OCI-LY7 (cell line): Measurements from ENCODE around the gene SNX15. TPM values are rescaled to one million over a fixed set of nuclear protein-coding genes. Genes with fewer than 3 reads are reported as not detected.

ENCODE experiments used
- BruUV-seq: library from RNA; stranded (reverse); fragments of 400-500 nt; replicated peaks from 2 replicates; lab custom pipeline; 2021; lab: Mats Ljungman, UMichigan
- CTCF ChIA-PET: fragments of 300-600 bp; sonication (Branson Sonifier 250); formaldehyde crosslinking; loops from one replicate; lab custom pipeline; 2022; ENCODE audit warnings: antibody characterized with exemption; ENCODE audit not compliant: unreplicated experiment; lab: Charles Lee
- POLR2A ChIA-PET: fragments of 300-600 bp; sonication (Branson Sonifier 250); formaldehyde crosslinking; loops from one replicate; lab custom pipeline; 2022; ENCODE audit warnings: antibody characterized with exemption; lab: Charles Lee
- DNase-seq: peaks from one replicate; pipeline ENCODE4 v3.0.0-alpha.2; 2015; ENCODE audit warnings: low spot score
- H2AFZ ChIP-seq: fragments of 200-600 bp; sonication (generic), shearing (Covaris generic); 2 replicates; pipeline ENCODE4 v1.6.1; 2014; ENCODE audit warnings: mild to moderate bottlenecking, antibody characterized with exemption, low read length, moderate library complexity
- H3K27ac ChIP-seq: fragments of 200-600 bp; sonication (generic); 2 replicates; pipeline ENCODE4 v1.5.1; 2014; ENCODE audit warnings: mixed run types, low read depth, mild to moderate bottlenecking, moderate library complexity, low read length, inconsistent platforms; ENCODE audit not compliant: poor library complexity, severe bottlenecking
- H3K36me3 ChIP-seq: fragments of 200-600 bp; sonication (generic); 2 replicates; pipeline ENCODE4 v1.6.1; 2014; ENCODE audit warnings: mild to moderate bottlenecking, antibody characterized with exemption, low read length, moderate library complexity, mixed read lengths; ENCODE audit not compliant: insufficient read depth
- H3K4me1 ChIP-seq: fragments of 200-600 bp; sonication (generic); 2 replicates; pipeline ENCODE4 v1.5.1; 2014; ENCODE audit warnings: mild to moderate bottlenecking, low read length; ENCODE audit not compliant: insufficient read depth, poor library complexity, severe bottlenecking
- H3K4me2 ChIP-seq: fragments of 200-600 bp; sonication (generic); 2 replicates; pipeline ENCODE4 v1.6.1; 2014; ENCODE audit warnings: mild to moderate bottlenecking, low read length
- H3K4me3 ChIP-seq: fragments of 200-600 bp; sonication (generic); 2 replicates; pipeline ENCODE4 v1.5.1; 2014; ENCODE audit warnings: mild to moderate bottlenecking, low read depth, low read length; ENCODE audit not compliant: poor library complexity, severe bottlenecking
- H3K79me2 ChIP-seq: fragments of 200-600 bp; sonication (generic); 2 replicates; pipeline ENCODE4 v1.6.1; 2016; ENCODE audit warnings: low read depth, mild to moderate bottlenecking, low read length, moderate library complexity, mixed read lengths; ENCODE audit not compliant: insufficient read depth
- H3K9me2 ChIP-seq: fragments of 200-600 bp; sonication (generic); 2 replicates; pipeline ENCODE4 v1.6.1; 2016; ENCODE audit warnings: mild to moderate bottlenecking, low read length, mixed read lengths; ENCODE audit not compliant: insufficient read depth
- H3K9me3 ChIP-seq: fragments of 200-600 bp; sonication (generic); 2 replicates; pipeline ENCODE4 v1.6.1; 2014; ENCODE audit warnings: mild to moderate bottlenecking, mixed run types, low read length, mixed read lengths
- H4K20me1 ChIP-seq: fragments of 200-600 bp; sonication (generic); 2 replicates; pipeline ENCODE4 v1.6.1; 2014; ENCODE audit warnings: mild to moderate bottlenecking, antibody characterized with exemption, low read length, moderate library complexity, mixed read lengths; ENCODE audit not compliant: insufficient read depth
- CTCF ChIP-seq: fragments of 200-600 bp; sonication (generic); conservative IDR thresholded peaks from 2 replicates; pipeline ENCODE4 v1.5.1; 2014; ENCODE audit warnings: mild to moderate bottlenecking, antibody characterized with exemption, low read length, moderate library complexity, mixed read lengths
- EZH2phosphoT487 ChIP-seq: fragments of 200-600 bp; sonication (generic); IDR thresholded peaks from 2 replicates; pipeline ENCODE4 v1.6.1; 2018; ENCODE audit warnings: low read depth, borderline replicate concordance, mild to moderate bottlenecking, mixed run types, antibody characterized with exemption, low read length, moderate library complexity, mixed read lengths
- intact Hi-C: fragments of 100-400 bp; cut with micrococcal nuclease; formaldehyde crosslinking; loops from one replicate; pipeline ENCODE4 v1.10.0; 2022; ENCODE audit not compliant: unreplicated experiment
- total RNA-seq, 2 experiments: library from RNA; depleted of rRNA in 1 of 2; stranded (reverse); fragments of >200 nt in 1 of 2; shearing (Covaris generic) in 1 of 2; gene quantifications; 2 replicates each; pipeline ENCODE4 v1.2.3, GENCODE V29; 2014 to 2022

Gene SNX15
- total RNA-seq, 2 experiments from 2014 or later, result 25.9 to 28.3 TPM

- no peaks in the 10 kb centered on the region for H4K20me1 ChIP-seq
- BruUV-seq, result no TSS peak
- TF ChIP-seq EZH2phosphoT487 (no peak), CTCF (no peak)
- peaks cover 51% of the 10 kb centered on the region for H3K36me3 ChIP-seq
- ChIA-PET POLR2A (no interaction called here), CTCF (no interaction called here)
- no peak overlapping the region for H3K27ac ChIP-seq
- no peak for DNase-seq
- H2AFZ ChIP-seq, result no peak overlapping the region
- intact Hi-C loops, result no loop called here
- H3K79me2 ChIP-seq, result peaks cover 23% of the 10 kb centered on the region; the same call in 1 of the 2 replicates
- H3K4me2 ChIP-seq, result no peak overlapping the region
- H3K9me2 ChIP-seq, result no peaks in the 10 kb centered on the region
- H3K4me3 ChIP-seq, result no peak overlapping the region
- no peaks in the 10 kb centered on the region for H3K9me3 ChIP-seq
- H3K4me1 ChIP-seq, result peaks cover 27% of the 10 kb centered on the region
Observed at GRCh38 chr11:65043881-65044501, 16.8 kb downstream of the SNX15 start.

GRCh38 chr11:65045061-65045460, 17.8 kb downstream of the SNX15 start:
- intact Hi-C loops, result no loop called here

More at GRCh38 chr11:65045061-65045460, 17.8 kb downstream of the SNX15 start:
- Histone ChIP-seq H3K79me2 (peaks cover 23% of the 10 kb centered on the region; the same call in 1 of the 2 replicates), H3K27ac (no peak overlapping the region), H3K4me1 (peaks cover 18% of the 10 kb centered on the region), H3K4me3 (no peak overlapping the region), H3K4me2 (no peak overlapping the region), H4K20me1 (no peaks in the 10 kb centered on the region), H2AFZ (no peak overlapping the region), H3K36me3 (peaks cover 44% of the 10 kb centered on the region), H3K9me2 (no peaks in the 10 kb centered on the region), H3K9me3 (no peaks in the 10 kb centered on the region)
- no peak for DNase-seq
- ChIA-PET POLR2A (no interaction called here), CTCF (no interaction called here)
- BruUV-seq, result no TSS peak
- no peak for TF ChIP-seq CTCF
- no peak for TF ChIP-seq EZH2phosphoT487
